HCT116 (cell line): ENCODE data around the gene MUSK. TPM values are rescaled to one million over a fixed set of nuclear protein-coding genes. Genes with fewer than 3 reads are reported as not detected.

ENCODE experiments used
- ATAC-seq: fragments of 200-7000 bp; cut with Tn5 transposase; 2 replicates; pipeline ENCODE4 v1.9.1; 2020; ENCODE audit warnings: mild to moderate bottlenecking, moderate library complexity
- BruUV-seq: library from RNA; stranded (reverse); fragments of 400-500 nt; replicated peaks from 2 replicates; lab custom pipeline; 2021; lab: Mats Ljungman, UMichigan
- CTCF ChIA-PET: fragments of 300-600 bp; sonication (Branson Sonifier 250); formaldehyde crosslinking; loops from one replicate; lab custom pipeline; 2021; ENCODE audit warnings: antibody characterized with exemption; lab: Charles Lee
- POLR2A ChIA-PET: fragments of 300-600, 350-600 bp; sonication (Branson Sonifier 250); formaldehyde crosslinking; loops from one replicate; lab custom pipeline; 2021; ENCODE audit warnings: antibody characterized with exemption; lab: Charles Lee
- RAD21 ChIA-PET, 2 experiments: fragments of 300-600 bp; sonication (Branson Sonifier 250); formaldehyde crosslinking; loops; one replicate each; lab custom pipeline; 2023; ENCODE audit warnings: low total read pairs in 2 of 2; ENCODE audit not compliant: uncharacterized antibody in 2 of 2, unreplicated experiment in 2 of 2, low non-redundant PET in 1 of 2; lab: Charles Lee
- DNase-seq: peaks from one replicate; pipeline ENCODE4 v3.0.0-alpha.2; 2010; ENCODE audit warnings: low read depth, low spot score
- H2AFZ ChIP-seq: fragments of 200-600 bp; shearing (Covaris generic), sonication (generic); 2 replicates; pipeline ENCODE4 v1.6.1; 2017; ENCODE audit warnings: low read depth, mixed run types, mixed read lengths, antibody characterized with exemption, low read length; ENCODE audit not compliant: poor library complexity, severe bottlenecking
- H3K27ac ChIP-seq: 2 replicates; pipeline ENCODE4 v1.5.1; 2012; ENCODE audit warnings: low read depth, low read length
- H3K27me3 ChIP-seq: fragments of 200-600 bp; sonication (generic); 2 replicates; pipeline ENCODE4 v1.6.1; 2016; ENCODE audit warnings: mixed run types, low read length, mixed read lengths; ENCODE audit not compliant: insufficient read depth
- H3K36me3 ChIP-seq, 2 experiments: fragments of 200-500 bp in 1 of 2; fragments of 200-600 bp in 1 of 2; sonication (Bioruptor generic) in 1 of 2; sonication (generic) in 1 of 2; 2 replicates each; pipeline versions ENCODE4 v1.5.1 to v1.6.1; 2014 to 2016; ENCODE audit warnings: low read length in 2 of 2, inconsistent platforms in 1 of 2, mixed read lengths in 1 of 2, mixed run types in 1 of 2; ENCODE audit not compliant: insufficient read depth in 2 of 2, control insufficient read depth in 1 of 2
- H3K4me1 ChIP-seq, 2 experiments: fragments of 200-600 bp in 1 of 2; sonication (generic) in 1 of 2; 2 replicates each; pipeline versions ENCODE4 v1.5.1 to v1.6.1; 2012 to 2017; ENCODE audit warnings: low read length in 2 of 2, inconsistent platforms in 1 of 2, mild to moderate bottlenecking in 1 of 2, mixed read lengths in 1 of 2, mixed run types in 1 of 2, moderate library complexity in 1 of 2; ENCODE audit not compliant: insufficient read depth in 2 of 2, control insufficient read depth in 1 of 2
- H3K4me2 ChIP-seq: fragments of 200-600 bp; sonication (generic); 2 replicates; pipeline ENCODE4 v1.6.1; 2017; ENCODE audit warnings: mixed run types, low read length, mixed read lengths
- H3K4me3 ChIP-seq, 2 experiments: fragments of 200-600 bp in 1 of 2; sonication (generic) in 1 of 2; replicated peaks in 1 of 2; 2 replicates each; pipeline ENCODE4 v1.5.1; 2011 to 2016; ENCODE audit warnings: low read length in 2 of 2, control low read depth in 1 of 2, low read depth in 1 of 2, mild to moderate bottlenecking in 1 of 2, mixed read lengths in 1 of 2, mixed run types in 1 of 2
- H3K79me2 ChIP-seq: fragments of 200-600 bp; sonication (generic); 2 replicates; pipeline ENCODE4 v1.6.1; 2017; ENCODE audit warnings: mild to moderate bottlenecking, mixed run types, low read length, moderate library complexity, mixed read lengths; ENCODE audit not compliant: insufficient read depth
- H3K9ac ChIP-seq: fragments of 200-600 bp; sonication (generic); 2 replicates; pipeline ENCODE4 v1.6.1; 2016; ENCODE audit warnings: low read length, mixed read lengths
- H3K9me2 ChIP-seq: fragments of 200-600 bp; sonication (generic), shearing (Covaris generic); 2 replicates; pipeline ENCODE4 v1.6.1; 2017; ENCODE audit warnings: mixed run types, mild to moderate bottlenecking, moderate library complexity; ENCODE audit not compliant: insufficient read depth
- H3K9me3 ChIP-seq, 2 experiments: fragments of 200-500 bp in 1 of 2; fragments of 200-600 bp in 1 of 2; sonication (Bioruptor generic) in 1 of 2; sonication (generic) in 1 of 2; 2 replicates each; pipeline ENCODE4 v1.6.1; 2014 to 2017; ENCODE audit warnings: low read length in 2 of 2, mixed read lengths in 2 of 2, inconsistent platforms in 1 of 2, low read depth in 1 of 2, mild to moderate bottlenecking in 1 of 2, mixed run types in 1 of 2, moderate library complexity in 1 of 2; ENCODE audit not compliant: control insufficient read depth in 1 of 2, insufficient read depth in 1 of 2
- H4K20me1 ChIP-seq: fragments of 200-600 bp; sonication (generic), shearing (Covaris generic); 2 replicates; pipeline ENCODE4 v1.6.1; 2017; ENCODE audit warnings: mixed run types, mild to moderate bottlenecking, moderate library complexity; ENCODE audit not compliant: insufficient read depth
- CEBPB ChIP-seq: IDR thresholded peaks from 2 replicates; pipeline ENCODE4 v1.6.1; 2012; ENCODE audit warnings: low read depth
- ELF1 ChIP-seq: IDR thresholded peaks from 2 replicates; pipeline ENCODE4 v1.6.1; 2012; ENCODE audit warnings: low read depth, borderline replicate concordance
- RAD21 ChIP-seq: IDR thresholded peaks from 2 replicates; pipeline ENCODE4 v1.6.1; 2012; ENCODE audit warnings: low read depth, mild to moderate bottlenecking
- SRF ChIP-seq: IDR thresholded peaks from 2 replicates; pipeline ENCODE4 v1.6.1; 2012; ENCODE audit warnings: low read depth
- TCF7L2 ChIP-seq: IDR thresholded peaks from 2 replicates; pipeline ENCODE4 v1.7.0; 2011; ENCODE audit warnings: borderline replicate concordance, inconsistent platforms; ENCODE audit not compliant: insufficient read depth, insufficient read length; ENCODE audit errors: extremely low read depth
- ZNF274 ChIP-seq: fragments of 200-500 bp; sonication (Bioruptor generic); IDR thresholded peaks from 2 replicates; pipeline ENCODE4 v1.6.1; 2014; ENCODE audit warnings: mild to moderate bottlenecking, low read depth, low read length, inconsistent platforms
- intact Hi-C: fragments of 100-400 bp; cut with micrococcal nuclease; formaldehyde crosslinking; loops from 2 replicates; pipeline ENCODE4 v1.10.0; 2022
- total RNA-seq: library from RNA; stranded (reverse); gene quantifications from one replicate; pipeline ENCODE4 v1.2.1, GENCODE V29; 2021; ENCODE audit not compliant: unreplicated experiment

Gene MUSK
- total RNA-seq, 1 experiment from 2014 or later: not detected

- Histone ChIP-seq H3K4me3 (no peak overlapping the region), H2AFZ (no peak overlapping the region), H3K4me2 (no peak overlapping the region), H3K4me1 (no peaks in the 10 kb centered on the region), H3K9me3 (no peaks in the 10 kb centered on the region), H3K9me2 (peaks cover 4% of the 10 kb centered on the region; the same call in 1 of the 2 replicates), H4K20me1 (no peaks in the 10 kb centered on the region), H3K27me3 (no peaks in the 10 kb centered on the region), H3K27ac (no peak overlapping the region), H3K9ac (no peak overlapping the region), H3K36me3 (no peaks in the 10 kb centered on the region), H3K79me2 (no peaks in the 10 kb centered on the region)
- intact Hi-C loops: no loop called here
- ChIA-PET CTCF (no interaction called here), RAD21 (no interaction called here), POLR2A (no interaction called here)
- DNase-seq (no peak), ATAC-seq (no peak)
- TF ChIP-seq RAD21: no peak
- BruUV-seq: no TSS peak
These were observed 139.5 kb downstream of the MUSK start for GRCh38 chr9:110807956-110808598.

GRCh38 chr9:110808599-110808980 lies 140.0 kb downstream of the MUSK start:
- no peaks in the 10 kb centered on the region for H3K79me2 ChIP-seq
- no peaks in the 10 kb centered on the region for H3K9me3 ChIP-seq
- H3K9ac ChIP-seq: no peak overlapping the region
- H3K4me1 ChIP-seq: no peaks in the 10 kb centered on the region
- ChIA-PET RAD21 (no interaction called here), CTCF (no interaction called here)
- no peaks in the 10 kb centered on the region for H3K27me3 ChIP-seq
- no peak overlapping the region for H2AFZ ChIP-seq
- intact Hi-C loops: no loop called here
- no peak overlapping the region for H3K4me2 ChIP-seq
- no peak for DNase-seq
- H3K4me3 ChIP-seq: no peak overlapping the region
- ATAC-seq: no peak
- no peak overlapping the region for H3K27ac ChIP-seq
- peaks cover 4% of the 10 kb centered on the region; the same call in 1 of the 2 replicates for H3K9me2 ChIP-seq
- no peaks in the 10 kb centered on the region for H3K36me3 ChIP-seq
- TF ChIP-seq CEBPB: no peak
- TF ChIP-seq TCF7L2: no peak
- no peak for TF ChIP-seq ELF1
- no peak for TF ChIP-seq ZNF274
- TF ChIP-seq SRF: no peak
- TF ChIP-seq, all 23 proteins: peak for 0
- no peaks in the 10 kb centered on the region for H4K20me1 ChIP-seq
- BruUV-seq: no TSS peak
- POLR2A ChIA-PET: no interaction called here
